Measurements from ENCODE around the gene GPR35. TPM values are rescaled to one million over a fixed set of nuclear protein-coding genes. Genes with fewer than 3 reads are reported as not detected.

GPR35 gene
- total and polyA plus RNA-seq, 4 donors, result 0.30 to 2.4 (median 0.44) TPM

- peaks cover 0 to 3% (median 0%) of the 10 kb centered on the region in 4 donors for H3K9me3 ChIP-seq (ENCODE audit: control insufficient read depth in 4 of 4, low read length in 3 of 4)
- H3K9ac ChIP-seq (ENCODE audit: low read depth in 1 of 2, low read length in 2 of 2), result no peak overlapping the region
- no peak overlapping the region for H3K4me3 ChIP-seq (ENCODE audit: low read depth in 1 of 3, low read length in 3 of 3)
- H3K27me3 ChIP-seq (ENCODE audit: control insufficient read depth in 4 of 4, insufficient read depth in 4 of 4, low read length in 3 of 4), result no peaks in the 10 kb centered on the region
- 80% methylated on average over 7 of the region's 7 CpGs for WGBS
- no peaks in the 10 kb centered on the region for H3K36me3 ChIP-seq (ENCODE audit: control insufficient read depth in 4 of 4, insufficient read depth in 3 of 4, low read depth in 1 of 4, low read length in 3 of 4)
- DNase-seq (ENCODE audit: low spot score), result no peak
- peaks cover 0 to 2% (median 0%) of the 10 kb centered on the region in 4 donors for H3K4me1 ChIP-seq (ENCODE audit: control insufficient read depth in 4 of 4, insufficient read depth in 4 of 4, low read length in 3 of 4)
- no peak for TF ChIP-seq EGR1 (IDR thresholded peaks at IDR 0.05; ENCODE audit: low read depth in 2 of 2)
- TF ChIP-seq YY1 (IDR thresholded peaks at IDR 0.05), result no peak
- no peak for TF ChIP-seq REST (IDR thresholded peaks at IDR 0.05)
- TF ChIP-seq ATF3 (IDR thresholded peaks at IDR 0.05), result no peak
- no peak for TF ChIP-seq HNF4G (IDR thresholded peaks at IDR 0.05)
- TF ChIP-seq HNF4A (conservative IDR thresholded peaks at IDR 0.05), result no peak
- TF ChIP-seq TAF1 (conservative IDR thresholded peaks at IDR 0.05), result no peak
- TF ChIP-seq RXRA (IDR thresholded peaks at IDR 0.05), result no peak
- no peak for TF ChIP-seq FOXA1 (IDR thresholded peaks at IDR 0.05)
- TF ChIP-seq RAD21 (IDR thresholded peaks at IDR 0.05), result no peak
- no peak for TF ChIP-seq NR2F2 (IDR thresholded peaks at IDR 0.05)
- H3K27ac ChIP-seq (ENCODE audit: low read depth in 1 of 2, low read length in 2 of 2), result no peak overlapping the region
Measured at GRCh38 chr2:240620859-240621258, 4.4 kb upstream of the GPR35 start.

GRCh38 chr2:240622060-240622411, 3.2 kb upstream of the GPR35 start:
- Histone ChIP-seq H3K4me3 (ENCODE audit: low read depth in 1 of 3, low read length in 3 of 3) (no peak overlapping the region), H3K36me3 (ENCODE audit: control insufficient read depth in 4 of 4, insufficient read depth in 3 of 4, low read depth in 1 of 4, low read length in 3 of 4) (no peaks in the 10 kb centered on the region), H3K27me3 (ENCODE audit: control insufficient read depth in 4 of 4, insufficient read depth in 4 of 4, low read length in 3 of 4) (no peaks in the 10 kb centered on the region), H3K9ac (ENCODE audit: low read depth in 1 of 2, low read length in 2 of 2) (no peak overlapping the region), H3K4me1 (ENCODE audit: control insufficient read depth in 4 of 4, insufficient read depth in 4 of 4, low read length in 3 of 4) (peaks cover 0 to 2% (median 0%) of the 10 kb centered on the region in 4 donors), H3K9me3 (ENCODE audit: control insufficient read depth in 4 of 4, low read length in 3 of 4) (peaks cover 0 to 3% (median 0%) of the 10 kb centered on the region in 4 donors), H3K27ac (ENCODE audit: low read depth in 1 of 2, low read length in 2 of 2) (no peak overlapping the region)
- DNase-seq (ENCODE audit: low spot score), result no peak
- no peak for TF ChIP-seq ZBTB33 (IDR thresholded peaks at IDR 0.05)
- TF ChIP-seq SP1 (IDR thresholded peaks at IDR 0.05), result no peak
- no peak for TF ChIP-seq YY1 (IDR thresholded peaks at IDR 0.05)
- TF ChIP-seq REST (IDR thresholded peaks at IDR 0.05), result no peak
- WGBS, result 88% methylated on average over 9 of the region's 9 CpGs
